ENCODE results near the gene NUTM2F.

DNA sequence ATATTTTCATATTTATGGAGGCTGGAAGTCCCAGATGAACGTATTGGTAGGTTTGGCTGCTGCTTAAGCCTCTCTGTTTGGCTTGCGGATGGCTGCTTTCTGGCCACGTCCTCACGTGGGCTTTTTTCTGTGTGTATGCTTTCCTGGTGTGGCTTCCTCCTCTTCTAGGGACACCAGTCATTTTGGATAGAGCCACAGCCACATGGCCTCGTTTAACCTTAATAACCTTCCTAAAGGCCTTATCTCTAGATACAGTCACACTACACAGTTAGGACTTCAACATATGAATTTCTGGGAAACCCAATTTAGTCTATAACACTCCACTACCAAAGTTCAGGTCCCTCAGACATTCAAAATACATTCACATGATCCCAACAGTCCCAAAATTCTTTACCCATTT lies 26.9 kb downstream of the NUTM2F start:
- TF ChIP-seq CTCF (IDR thresholded peaks at IDR 0.05; ENCODE audit: low read depth, low read length) (no peak), EZH2phosphoT487 (IDR thresholded peaks at IDR 0.05; ENCODE audit: low read depth) (no peak)

Data from OCI-LY3 (cell line).